NB4 (cell line): ENCODE measurements around the gene FBXW4.

Experiments
- CTCF ChIP-seq: IDR thresholded peaks from one replicate; pipeline ENCODE4 v1.5.1; 2012; ENCODE audit warnings: low read depth, low read length
- MAX ChIP-seq: IDR thresholded peaks from 2 replicates; pipeline ENCODE4 v1.6.1; 2011; ENCODE audit warnings: low read depth, low read length
- MYC ChIP-seq: IDR thresholded peaks from 2 replicates; pipeline ENCODE4 v1.6.1; 2011; ENCODE audit warnings: low read depth, low read length
- POLR2A ChIP-seq: IDR thresholded peaks from 2 replicates; pipeline ENCODE4 v1.6.1; 2011; ENCODE audit warnings: mild to moderate bottlenecking; ENCODE audit not compliant: insufficient read length; ENCODE audit errors: extremely low read depth

DNA sequence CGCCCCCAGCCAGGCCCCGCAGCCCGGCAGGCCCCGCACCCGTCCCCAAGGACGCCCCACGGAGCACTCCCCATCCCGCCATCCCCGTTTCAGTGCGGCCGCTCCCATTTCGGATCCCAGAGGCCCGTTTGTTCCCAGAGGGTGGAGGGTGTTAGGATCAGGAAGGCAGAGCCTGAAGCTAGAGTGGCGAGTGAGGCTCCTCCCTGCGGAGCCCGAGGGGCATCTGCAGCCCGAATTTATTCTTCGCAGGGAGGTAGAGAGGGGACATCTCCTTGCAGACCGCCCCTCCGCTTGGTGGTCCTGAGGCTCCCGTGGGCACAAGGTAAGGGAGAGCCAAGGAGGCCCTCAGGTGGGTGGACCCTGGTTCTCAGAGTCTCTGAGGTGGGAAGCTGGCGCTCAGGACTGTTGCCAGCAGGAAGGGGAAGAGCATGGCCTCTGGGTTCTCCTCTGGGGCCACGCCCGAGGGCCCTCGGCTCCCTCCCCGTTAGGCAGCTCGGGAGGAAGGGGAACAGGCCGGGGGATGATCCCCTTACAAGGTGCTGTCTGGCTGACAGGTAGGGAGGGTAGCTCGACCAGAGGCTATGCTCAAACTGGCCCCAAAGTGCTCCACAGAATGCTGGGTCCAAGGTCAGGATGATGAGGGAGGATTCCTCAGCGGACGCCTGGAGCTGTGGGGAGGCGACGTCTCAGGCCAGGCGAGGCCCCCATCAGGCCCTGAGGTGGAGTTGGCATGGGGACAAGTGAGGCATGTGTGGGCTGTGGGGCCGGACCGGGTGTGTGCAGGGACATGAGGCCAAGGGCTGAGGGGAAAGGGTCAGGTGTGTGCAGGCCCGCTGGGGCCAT is 124.3 kb downstream of the FBXW4 start:
- TF ChIP-seq MAX (no peak), CTCF (no peak), POLR2A (no peak), MYC (no peak)
